IMR-90 (cell line): Measurements from ENCODE around the gene SRGN.

ENCODE experiments used
- CTCF ChIP-seq: conservative IDR thresholded peaks from 2 replicates; pipeline ENCODE4 v1.5.1; 2012; ENCODE audit warnings: mild to moderate bottlenecking, low read depth, low read length, improper control_type of control experiment
- SMC3 ChIP-seq: fragments of 150-350 bp; IDR thresholded peaks from 2 replicates; pipeline ENCODE4 v1.6.1; 2016; ENCODE audit warnings: low read depth, mild to moderate bottlenecking, antibody characterized with exemption, low read length, moderate library complexity

GRCh38 chr10:69090685-69091084, 2.8 kb downstream of the SRGN start:
- TF ChIP-seq CTCF (no peak), SMC3 (no peak)
